GM23248 (cell line): Measurements from ENCODE around the gene ABCG2.

ENCODE experiments used
- EZH2 ChIP-seq: fragments of 200-600 bp; sonication (generic); IDR thresholded peaks from 2 replicates; pipeline ENCODE4 v1.6.1; 2018; ENCODE audit warnings: antibody characterized with exemption, mild to moderate bottlenecking; ENCODE audit not compliant: insufficient read depth, poor library complexity, severe bottlenecking
- EZH2phosphoT487 ChIP-seq: fragments of 200-600 bp; sonication (generic); IDR thresholded peaks from 2 replicates; pipeline ENCODE4 v1.6.1; 2018; ENCODE audit warnings: antibody characterized with exemption, moderate library complexity, mild to moderate bottlenecking, low read depth; ENCODE audit not compliant: insufficient read depth

DNA sequence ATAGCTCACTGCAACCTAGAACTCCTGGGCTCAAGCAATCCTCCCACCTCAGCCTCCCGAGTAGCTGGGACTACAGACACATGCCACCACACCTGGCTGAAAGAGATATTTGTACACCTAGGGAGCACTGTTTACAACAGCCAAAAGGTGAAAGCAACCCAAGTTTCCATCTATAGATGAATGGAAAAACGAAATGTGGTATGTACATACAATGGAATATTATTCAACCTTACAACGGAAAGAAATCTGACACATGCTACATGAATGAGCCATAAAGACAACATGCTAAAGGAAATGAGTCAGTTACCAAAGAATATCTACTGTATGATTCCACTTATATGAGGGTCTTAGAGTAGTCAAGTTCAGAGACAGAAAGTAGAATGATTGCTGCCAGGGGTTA, 52.2 kb downstream of the ABCG2 start:
- TF ChIP-seq EZH2 = no peak
- TF ChIP-seq EZH2phosphoT487 = no peak
